GM19324 (cell line): Measurements from ENCODE around the gene CCDC152.
"Not testable (repeated sequence)": the region's sequence is repeated elsewhere in the genome, so short reads cannot be mapped to it uniquely, and the experiment has no call there.

Experiments
- ATAC-seq: cut with Tn5 transposase; IDR thresholded peaks from one replicate; pipeline ENCODE4 v1.9.1; 2021; ENCODE audit warnings: mild to moderate bottlenecking, moderate library complexity; ENCODE audit not compliant: unreplicated experiment, low FRiP score

Gene CCDC152

GRCh38 chr5:42842921-42843641 lies 86.5 kb downstream of the CCDC152 start:
- ATAC-seq = no peak

- ATAC-seq = no peak
These were observed 87.2 kb downstream of the CCDC152 start for GRCh38 chr5:42843675-42844292.

GRCh38 chr5:42844408-42844807 lies 87.8 kb downstream of the CCDC152 start:
- ATAC-seq = not testable (repeated sequence)

GRCh38 chr5:42848545-42848944 lies 91.9 kb downstream of the CCDC152 start:
- no peak for ATAC-seq

- ATAC-seq = no peak
These were observed 94.9 kb downstream of the CCDC152 start for GRCh38 chr5:42851481-42851880.
